VCaP (cell line): ENCODE measurements around the gene GDF15.

Experiments used
- H3K27ac ChIP-seq: fragments of 450-650 bp; 2 replicates; pipeline ENCODE4 v1.5.1; 2017
- TF ChIP-seq, protein P1 (sequence below): fragments of 450-650 bp; conservative IDR thresholded peaks from 2 replicates; pipeline ENCODE4 v1.5.1; 2017; ENCODE audit warnings: mild to moderate bottlenecking, moderate library complexity

The GDF15 gene

GRCh38 chr19:18437491-18438330, 51.8 kb downstream of the GDF15 start, which contains the start of gene ISYNA1:
TSS of gene ISYNA1 (minus strand) at chr19:18438133. CDS start at chr19:18437979, 154 bp downstream.
- TF ChIP-seq, protein P1, sequence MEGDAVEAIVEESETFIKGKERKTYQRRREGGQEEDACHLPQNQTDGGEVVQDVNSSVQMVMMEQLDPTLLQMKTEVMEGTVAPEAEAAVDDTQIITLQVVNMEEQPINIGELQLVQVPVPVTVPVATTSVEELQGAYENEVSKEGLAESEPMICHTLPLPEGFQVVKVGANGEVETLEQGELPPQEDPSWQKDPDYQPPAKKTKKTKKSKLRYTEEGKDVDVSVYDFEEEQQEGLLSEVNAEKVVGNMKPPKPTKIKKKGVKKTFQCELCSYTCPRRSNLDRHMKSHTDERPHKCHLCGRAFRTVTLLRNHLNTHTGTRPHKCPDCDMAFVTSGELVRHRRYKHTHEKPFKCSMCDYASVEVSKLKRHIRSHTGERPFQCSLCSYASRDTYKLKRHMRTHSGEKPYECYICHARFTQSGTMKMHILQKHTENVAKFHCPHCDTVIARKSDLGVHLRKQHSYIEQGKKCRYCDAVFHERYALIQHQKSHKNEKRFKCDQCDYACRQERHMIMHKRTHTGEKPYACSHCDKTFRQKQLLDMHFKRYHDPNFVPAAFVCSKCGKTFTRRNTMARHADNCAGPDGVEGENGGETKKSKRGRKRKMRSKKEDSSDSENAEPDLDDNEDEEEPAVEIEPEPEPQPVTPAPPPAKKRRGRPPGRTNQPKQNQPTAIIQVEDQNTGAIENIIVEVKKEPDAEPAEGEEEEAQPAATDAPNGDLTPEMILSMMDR, result no peak
- peak within 1 kb of the TSS; percentile 75 for H3K27ac ChIP-seq

- peak overlapping the region; percentile 75 for H3K27ac ChIP-seq
- TF ChIP-seq, protein P1, result no peak
Observed at GRCh38 chr19:18438331-18439024, 52.5 kb downstream of the GDF15 start.
